Panc1 (cell line): ENCODE results near the gene BTBD9.

Experiments used
- POLR2AphosphoS5 ChIP-seq: IDR thresholded peaks from 2 replicates; pipeline ENCODE4 v1.6.1; 2012; ENCODE audit warnings: mild to moderate bottlenecking, low read depth, low read length, moderate library complexity
- TF ChIP-seq, protein P1 (sequence below): fragments of 450-650 bp; IDR thresholded peaks from 2 replicates; pipeline ENCODE4 v1.5.1; 2017; ENCODE audit warnings: mild to moderate bottlenecking

DNA sequence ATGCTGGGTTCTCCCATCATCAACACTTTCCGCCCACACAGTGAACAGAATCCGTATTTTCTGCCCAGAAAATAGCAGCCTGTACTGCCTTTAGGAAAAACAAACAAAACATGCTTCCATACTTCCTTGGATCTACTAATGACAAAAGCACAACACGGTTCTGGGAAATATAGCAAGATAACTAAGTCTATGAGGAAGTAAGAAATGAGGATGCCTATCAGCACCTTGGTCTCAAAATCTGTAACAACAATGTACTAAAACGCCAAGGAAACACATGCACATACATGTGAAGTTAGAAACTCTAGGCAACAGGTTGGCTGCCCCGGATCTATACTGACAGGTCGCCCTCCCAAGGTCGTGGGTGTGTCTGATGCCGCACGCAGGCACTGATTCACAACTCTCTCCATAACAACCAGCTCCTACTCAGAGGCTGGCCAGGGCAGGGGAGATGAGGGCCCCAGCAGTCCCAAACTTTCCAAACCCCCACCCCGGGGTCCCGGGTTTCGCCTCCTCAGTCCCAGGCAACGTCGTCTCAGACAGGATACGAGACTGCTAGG lies 710 bp downstream of the BTBD9 start:
- TF ChIP-seq, protein P1, sequence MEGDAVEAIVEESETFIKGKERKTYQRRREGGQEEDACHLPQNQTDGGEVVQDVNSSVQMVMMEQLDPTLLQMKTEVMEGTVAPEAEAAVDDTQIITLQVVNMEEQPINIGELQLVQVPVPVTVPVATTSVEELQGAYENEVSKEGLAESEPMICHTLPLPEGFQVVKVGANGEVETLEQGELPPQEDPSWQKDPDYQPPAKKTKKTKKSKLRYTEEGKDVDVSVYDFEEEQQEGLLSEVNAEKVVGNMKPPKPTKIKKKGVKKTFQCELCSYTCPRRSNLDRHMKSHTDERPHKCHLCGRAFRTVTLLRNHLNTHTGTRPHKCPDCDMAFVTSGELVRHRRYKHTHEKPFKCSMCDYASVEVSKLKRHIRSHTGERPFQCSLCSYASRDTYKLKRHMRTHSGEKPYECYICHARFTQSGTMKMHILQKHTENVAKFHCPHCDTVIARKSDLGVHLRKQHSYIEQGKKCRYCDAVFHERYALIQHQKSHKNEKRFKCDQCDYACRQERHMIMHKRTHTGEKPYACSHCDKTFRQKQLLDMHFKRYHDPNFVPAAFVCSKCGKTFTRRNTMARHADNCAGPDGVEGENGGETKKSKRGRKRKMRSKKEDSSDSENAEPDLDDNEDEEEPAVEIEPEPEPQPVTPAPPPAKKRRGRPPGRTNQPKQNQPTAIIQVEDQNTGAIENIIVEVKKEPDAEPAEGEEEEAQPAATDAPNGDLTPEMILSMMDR, result no peak
- no peak for TF ChIP-seq POLR2AphosphoS5
